Jurkat, Clone E6-1 (cell line): ENCODE measurements around the gene SERPINA3.

Experiments used
- DNase-seq: peaks from one replicate; pipeline ENCODE4 v3.0.0-alpha.2; 2011; ENCODE audit warnings: low read depth, low spot score
- H3K4me3 ChIP-seq: 2 replicates; pipeline ENCODE4 v1.5.1; 2011; ENCODE audit warnings: mild to moderate bottlenecking, low read length, control low read depth, moderate library complexity

Gene SERPINA3

DNA sequence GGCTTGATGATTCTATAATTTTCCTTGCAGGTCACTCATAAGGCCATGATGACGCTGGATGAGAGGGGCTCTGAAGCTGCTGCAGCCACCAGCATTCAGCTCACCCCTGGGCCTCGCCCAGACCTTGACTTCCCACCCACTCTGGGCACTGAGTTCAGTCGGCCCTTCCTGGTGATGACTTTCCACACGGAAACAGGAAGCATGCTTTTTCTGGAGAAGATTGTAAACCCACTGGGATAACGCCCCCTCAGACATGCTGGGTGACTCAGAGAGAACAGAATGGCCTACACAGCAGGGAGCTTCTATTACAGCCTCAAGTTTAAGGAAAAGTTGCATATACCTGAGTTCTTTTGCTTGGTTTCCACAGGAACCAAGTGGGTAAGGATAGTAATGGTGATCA is 34.3 kb downstream of the SERPINA3 start:
- no peak overlapping the region for H3K4me3 ChIP-seq
- no peak for DNase-seq

- no peak for DNase-seq
Observed at GRCh38 chr14:94648801-94649200, 36.6 kb downstream of the SERPINA3 start.

DNA sequence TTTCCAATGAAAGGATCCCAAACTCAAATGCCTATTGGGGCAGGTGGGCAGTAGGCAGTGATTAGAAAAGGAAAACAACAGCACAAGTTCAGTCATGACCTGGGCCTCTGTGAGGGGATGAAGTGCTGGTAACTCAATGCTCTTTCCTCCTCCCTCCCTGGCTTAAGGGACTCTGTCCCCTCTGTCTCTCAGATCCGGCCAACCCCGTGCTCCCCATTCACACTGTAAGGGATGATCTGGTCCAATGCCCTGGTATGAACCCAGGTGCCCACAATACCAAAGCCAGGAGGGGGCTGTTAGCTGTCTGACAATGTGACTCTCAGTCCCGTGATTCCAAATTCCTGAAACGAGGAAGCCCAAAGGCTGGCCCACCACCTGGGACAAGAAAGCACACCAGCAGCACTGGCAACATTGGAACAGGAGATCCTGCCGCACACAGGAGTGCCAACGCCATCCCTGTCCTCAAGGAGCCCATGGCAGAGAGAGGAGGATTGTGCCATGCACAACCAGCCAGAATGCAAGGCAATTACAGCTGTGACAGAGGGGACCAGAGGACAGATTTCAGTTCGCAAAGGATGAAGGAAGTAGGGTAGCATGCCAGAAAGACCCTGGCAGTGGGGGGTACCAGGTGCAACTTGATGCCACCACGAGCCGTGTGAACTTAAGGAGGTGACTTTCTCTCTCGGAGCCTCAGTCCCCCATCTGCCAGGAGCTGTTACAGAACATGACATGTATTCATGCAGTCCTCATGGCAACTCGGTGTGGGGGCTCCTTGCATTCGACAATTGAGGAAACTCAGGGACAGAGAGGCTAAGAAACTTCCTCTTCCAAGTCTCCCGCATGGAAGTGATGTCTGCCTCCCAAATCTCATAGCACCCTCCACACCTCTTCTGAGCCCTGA is 37.6 kb downstream of the SERPINA3 start:
- no peak for DNase-seq
- H3K4me3 ChIP-seq: no peak overlapping the region

More at GRCh38 chr14:94648801-94649200, 36.6 kb downstream of the SERPINA3 start:
- no peak overlapping the region for H3K4me3 ChIP-seq

GRCh38 chr14:94650444-94650775 is 38.2 kb downstream of the SERPINA3 start:
- DNase-seq: no peak
- H3K4me3 ChIP-seq: no peak overlapping the region

DNA sequence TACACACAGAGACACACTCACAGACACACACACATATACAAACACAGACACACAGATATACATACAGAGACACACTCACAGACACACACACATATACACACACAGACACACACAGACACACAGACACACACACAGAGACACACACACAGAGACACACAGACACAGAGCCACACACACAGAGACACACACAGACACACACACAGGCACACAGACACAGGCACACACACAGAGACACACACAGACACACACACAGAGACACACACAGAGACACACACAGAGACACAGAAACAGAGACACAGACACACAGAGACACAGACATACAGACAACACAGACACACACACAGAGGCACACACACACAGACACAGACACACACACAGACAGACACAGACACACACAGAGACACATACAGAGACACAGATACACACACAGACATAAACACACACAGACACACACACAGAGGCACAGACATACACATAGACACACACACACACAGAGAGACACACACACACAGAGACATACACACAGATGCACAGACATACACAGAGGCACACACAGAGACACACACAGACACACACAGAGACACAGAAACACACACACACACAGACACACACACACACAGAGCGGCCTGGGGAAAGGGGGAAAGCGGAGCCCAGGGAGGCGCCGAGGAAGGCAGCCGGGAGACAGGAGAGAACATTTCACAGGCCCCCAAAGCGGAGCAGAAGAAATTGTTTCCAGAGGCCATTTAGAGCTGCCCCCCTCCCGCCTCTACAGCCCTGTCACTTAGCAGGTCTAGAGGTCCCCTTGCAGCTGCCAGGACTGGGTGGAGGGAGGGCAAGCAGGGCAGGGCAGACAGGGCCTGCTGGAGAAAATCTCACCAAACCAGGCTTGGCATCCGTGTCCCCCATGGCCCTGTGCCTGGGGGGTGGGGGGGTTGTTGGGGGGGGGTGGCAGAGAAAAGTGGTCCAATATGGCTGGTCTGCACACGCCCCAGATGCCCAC is 38.9 kb downstream of the SERPINA3 start:
- H3K4me3 ChIP-seq: no peak overlapping the region
- no peak for DNase-seq

- no peak for DNase-seq
- H3K4me3 ChIP-seq: no peak overlapping the region
Observed at GRCh38 chr14:94653321-94653720, 41.1 kb downstream of the SERPINA3 start.

- no peak overlapping the region for H3K4me3 ChIP-seq
- DNase-seq: no peak
Observed at GRCh38 chr14:94654071-94654861, 42.1 kb downstream of the SERPINA3 start.

GRCh38 chr14:94655169-94655710 is 43.0 kb downstream of the SERPINA3 start:
- H3K4me3 ChIP-seq: no peak overlapping the region
- no peak for DNase-seq

DNA sequence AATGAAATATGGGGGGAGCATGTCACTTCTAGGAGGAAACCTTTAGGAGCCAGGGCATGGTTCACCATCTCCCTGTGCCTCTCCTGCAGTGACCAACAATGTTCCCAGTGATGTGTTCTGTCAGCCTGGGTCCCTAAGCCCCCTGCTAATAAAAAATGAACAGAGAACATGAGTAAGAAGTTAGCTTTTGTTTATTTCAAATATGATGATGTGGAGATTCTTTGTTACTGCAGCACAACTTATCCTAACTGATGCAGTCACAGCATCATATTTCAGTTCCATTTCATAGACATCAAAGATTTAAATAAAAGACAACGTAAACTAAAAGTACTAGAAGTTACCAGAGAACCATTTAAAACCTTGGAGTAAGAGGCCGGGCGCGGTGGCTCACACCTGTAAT is 43.9 kb downstream of the SERPINA3 start:
- no peak overlapping the region for H3K4me3 ChIP-seq
- DNase-seq: no peak

DNA sequence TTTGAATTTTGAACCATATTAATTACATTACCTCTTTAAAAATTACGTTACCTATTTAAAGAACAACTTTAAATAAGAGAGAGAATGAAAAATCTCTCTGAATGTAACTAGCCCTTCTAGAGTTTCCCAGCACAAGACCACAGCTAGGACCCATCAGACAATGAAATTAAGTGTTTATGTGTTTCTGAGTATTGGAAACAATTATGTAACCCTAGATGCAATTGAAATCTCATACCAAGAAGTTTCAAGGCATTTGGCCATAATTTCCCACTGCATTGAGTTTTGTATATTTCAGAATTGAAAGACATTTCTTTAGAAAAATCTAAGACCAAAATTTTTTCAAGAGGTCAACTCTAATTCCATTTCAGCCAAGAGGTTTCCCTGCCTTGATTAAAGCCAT is 47.1 kb downstream of the SERPINA3 start:
- no peak overlapping the region for H3K4me3 ChIP-seq
- no peak for DNase-seq

DNA sequence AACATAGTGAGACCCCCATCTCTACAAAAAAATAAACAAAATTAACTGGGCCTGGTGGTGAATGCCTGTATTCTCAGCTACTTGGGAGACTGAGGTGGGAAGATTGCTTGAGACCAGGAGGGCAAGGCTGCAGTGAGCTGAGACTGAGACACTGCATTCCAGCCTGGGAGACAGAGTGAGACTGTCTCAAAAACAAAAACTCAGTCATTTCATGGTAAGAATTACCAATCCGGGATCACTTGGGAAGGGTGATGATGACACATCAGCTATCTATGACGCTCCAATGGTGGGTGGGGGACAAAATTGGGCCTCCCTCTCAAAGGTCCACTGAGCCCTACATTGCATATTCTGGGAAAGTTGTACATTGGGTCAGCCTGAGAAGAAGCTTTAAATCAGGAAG is 47.7 kb downstream of the SERPINA3 start:
- H3K4me3 ChIP-seq: no peak overlapping the region
- no peak for DNase-seq

DNA sequence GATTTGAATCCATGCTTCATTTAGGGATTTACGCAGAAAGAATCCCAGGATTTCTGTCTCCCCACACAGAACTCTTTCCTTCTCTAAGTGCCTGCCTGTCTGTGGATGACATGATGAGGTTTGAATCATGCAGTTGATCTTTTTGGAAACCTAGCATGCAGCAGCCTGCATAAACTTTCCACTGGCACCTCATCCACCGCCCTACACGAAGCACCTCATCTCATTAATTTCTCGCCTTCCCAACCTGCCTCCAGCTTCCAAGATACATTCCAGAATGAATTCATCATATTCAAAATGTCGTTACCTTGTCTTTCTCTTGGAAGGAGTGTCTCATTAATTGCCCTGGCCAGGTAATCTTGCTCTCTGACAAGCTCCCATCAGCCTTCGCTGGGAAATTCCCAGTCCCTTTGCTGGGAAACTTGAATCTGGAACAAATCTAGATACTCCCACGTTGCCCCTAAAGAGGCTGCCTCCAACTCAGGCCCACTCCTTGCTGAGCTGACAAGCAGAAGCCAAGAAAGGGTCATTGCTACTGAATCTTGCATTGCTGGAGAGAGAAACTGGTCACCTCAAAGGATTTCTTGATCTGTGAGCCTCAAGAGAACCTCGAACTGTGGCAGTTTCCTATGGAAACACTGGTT is 48.2 kb downstream of the SERPINA3 start:
- DNase-seq: no peak
- no peak overlapping the region for H3K4me3 ChIP-seq

GRCh38 chr14:94663538-94663937 is 51.3 kb downstream of the SERPINA3 start:
- no peak for DNase-seq
- H3K4me3 ChIP-seq: no peak overlapping the region

DNA sequence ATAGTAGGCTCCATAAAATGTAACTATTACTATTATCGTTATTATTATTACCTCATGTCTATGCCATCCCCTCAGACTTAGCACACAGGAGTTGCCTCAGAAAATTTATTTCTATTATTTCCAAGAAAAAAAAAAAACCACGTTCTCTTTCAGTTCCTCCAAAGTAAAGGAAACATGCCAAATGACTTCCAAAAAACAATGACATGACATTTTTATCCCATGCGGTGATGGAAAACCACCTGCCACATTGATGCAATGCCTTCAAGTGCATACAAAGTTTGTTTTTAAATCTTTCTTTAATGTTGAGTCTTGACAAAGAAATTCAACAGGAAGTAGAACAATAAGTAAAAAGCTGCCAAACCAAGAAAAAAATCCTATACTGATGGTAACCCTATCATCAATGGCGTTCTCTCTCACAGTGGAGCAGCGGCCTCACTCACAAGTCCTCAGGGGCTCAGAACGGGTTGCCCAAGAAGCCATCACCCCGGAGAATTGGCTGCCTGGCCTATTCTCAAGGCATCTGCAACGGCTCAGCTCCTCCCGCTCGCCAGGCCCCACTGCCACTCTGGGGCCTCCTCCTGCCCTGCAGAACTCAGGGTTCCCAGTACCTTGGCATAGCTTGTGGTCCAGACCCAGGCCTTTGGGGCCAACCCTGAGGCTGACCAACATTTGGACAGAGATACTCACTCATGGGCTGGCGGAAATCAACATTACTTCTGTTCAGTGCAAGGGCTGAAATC is 51.9 kb downstream of the SERPINA3 start:
- DNase-seq: no peak

GRCh38 chr14:94665121-94665520 is 52.9 kb downstream of the SERPINA3 start:
- DNase-seq: no peak
- H3K4me3 ChIP-seq: no peak overlapping the region

More for the DNA sequence above, 51.9 kb downstream of the SERPINA3 start:
- H3K4me3 ChIP-seq: no peak overlapping the region

DNA sequence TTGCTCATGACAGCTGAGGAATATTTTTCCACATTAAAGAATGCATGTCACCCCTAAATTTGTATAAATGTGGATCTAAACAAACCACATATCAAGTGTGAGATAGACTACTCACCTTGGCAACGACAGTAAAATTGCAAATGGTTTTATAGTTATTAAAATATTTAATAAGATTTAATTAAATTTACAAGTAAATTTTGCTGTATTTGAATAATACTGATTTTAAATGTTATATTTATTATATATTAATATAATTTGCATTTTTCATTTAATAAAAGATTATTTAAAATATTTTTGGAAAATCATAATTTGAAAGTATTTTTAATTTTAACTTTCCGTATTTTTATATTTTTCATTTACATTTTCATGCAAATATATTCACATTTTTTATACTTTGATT is 53.4 kb downstream of the SERPINA3 start:
- no peak overlapping the region for H3K4me3 ChIP-seq
- no peak for DNase-seq

DNA sequence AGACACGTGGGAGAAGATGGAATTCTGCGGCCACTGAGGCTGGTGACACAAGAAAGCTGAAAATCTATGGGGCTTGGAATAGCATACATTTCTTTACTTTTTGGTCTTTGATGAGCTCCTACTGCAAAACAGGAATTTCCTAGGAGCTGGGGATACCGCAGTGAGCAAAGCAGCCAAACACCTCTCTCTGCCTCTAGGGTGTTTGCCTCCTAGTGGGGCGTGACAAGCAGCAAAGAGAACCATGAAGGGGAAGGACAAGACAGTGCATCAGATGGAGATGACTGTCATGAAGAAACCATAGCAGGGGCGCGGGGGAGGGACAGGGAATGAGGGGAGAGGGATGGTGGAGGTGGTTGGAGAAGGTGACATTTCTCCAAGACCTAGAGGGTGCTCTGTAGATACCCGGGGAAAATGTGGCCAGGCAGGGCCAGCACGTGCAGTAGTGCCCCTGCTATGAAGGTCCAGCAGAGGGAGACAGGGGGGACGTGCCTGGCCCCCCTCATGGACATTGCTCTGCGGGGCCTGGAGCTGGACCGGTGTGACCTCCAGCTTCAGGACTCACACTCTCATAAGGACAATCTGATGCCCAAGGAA is 58.6 kb downstream of the SERPINA3 start:
- H3K4me3 ChIP-seq: no peak overlapping the region
- no peak for DNase-seq
